DND-41 (cell line): ENCODE data around the gene DDX60.

Source experiments
- EZH2 ChIP-seq: IDR thresholded peaks from 3 replicates; pipeline ENCODE4 v1.6.1; 2012; ENCODE audit warnings: borderline replicate concordance, low read depth, mild to moderate bottlenecking, moderate library complexity, low read length, inconsistent platforms; ENCODE audit not compliant: severe bottlenecking
- TF ChIP-seq, protein P1 (sequence below): IDR thresholded peaks from 2 replicates; pipeline ENCODE4 v1.5.1; 2012; ENCODE audit warnings: borderline replicate concordance, low read length, moderate library complexity, mild to moderate bottlenecking; ENCODE audit not compliant: poor library complexity, severe bottlenecking; ENCODE audit errors: extremely low read depth

DNA sequence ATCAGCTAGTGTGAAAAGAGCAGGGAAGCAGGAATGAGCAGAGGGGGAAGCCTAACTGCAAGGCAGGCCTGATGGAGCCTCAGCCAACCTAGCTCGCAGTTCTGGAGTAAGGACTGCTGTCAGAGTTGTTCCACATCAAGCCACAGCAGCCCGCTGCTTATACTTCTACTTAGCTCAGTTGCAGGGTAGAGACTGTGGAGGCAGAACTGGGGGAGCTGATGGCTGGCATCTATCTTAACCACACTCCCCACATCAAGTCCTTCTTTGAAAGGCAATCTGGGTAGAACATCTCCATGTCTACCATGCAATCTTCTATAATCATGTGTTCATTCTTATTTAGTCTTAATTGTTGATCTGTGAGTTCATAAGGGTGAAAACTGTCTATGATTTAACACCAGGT is 46.1 kb downstream of the DDX60 start:
- TF ChIP-seq, protein P1, sequence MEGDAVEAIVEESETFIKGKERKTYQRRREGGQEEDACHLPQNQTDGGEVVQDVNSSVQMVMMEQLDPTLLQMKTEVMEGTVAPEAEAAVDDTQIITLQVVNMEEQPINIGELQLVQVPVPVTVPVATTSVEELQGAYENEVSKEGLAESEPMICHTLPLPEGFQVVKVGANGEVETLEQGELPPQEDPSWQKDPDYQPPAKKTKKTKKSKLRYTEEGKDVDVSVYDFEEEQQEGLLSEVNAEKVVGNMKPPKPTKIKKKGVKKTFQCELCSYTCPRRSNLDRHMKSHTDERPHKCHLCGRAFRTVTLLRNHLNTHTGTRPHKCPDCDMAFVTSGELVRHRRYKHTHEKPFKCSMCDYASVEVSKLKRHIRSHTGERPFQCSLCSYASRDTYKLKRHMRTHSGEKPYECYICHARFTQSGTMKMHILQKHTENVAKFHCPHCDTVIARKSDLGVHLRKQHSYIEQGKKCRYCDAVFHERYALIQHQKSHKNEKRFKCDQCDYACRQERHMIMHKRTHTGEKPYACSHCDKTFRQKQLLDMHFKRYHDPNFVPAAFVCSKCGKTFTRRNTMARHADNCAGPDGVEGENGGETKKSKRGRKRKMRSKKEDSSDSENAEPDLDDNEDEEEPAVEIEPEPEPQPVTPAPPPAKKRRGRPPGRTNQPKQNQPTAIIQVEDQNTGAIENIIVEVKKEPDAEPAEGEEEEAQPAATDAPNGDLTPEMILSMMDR = no peak
- TF ChIP-seq EZH2 = no peak
